H1 (cell line): ENCODE measurements around the gene TUBD1. TPM values are rescaled to one million over a fixed set of nuclear protein-coding genes. Genes with fewer than 3 reads are reported as not detected.

ENCODE experiments used
- CTCF ChIA-PET: fragments of 300-600 bp; sonication (Branson Sonifier 250); formaldehyde crosslinking; loops from one replicate; lab custom pipeline; 2021; ENCODE audit not compliant: partially characterized antibody; lab: Charles Lee
- POLR2A ChIA-PET: fragments of 300-600 bp; sonication (Branson Sonifier 250); formaldehyde crosslinking; loops from one replicate; lab custom pipeline; 2021; ENCODE audit warnings: inconsistent platforms; ENCODE audit not compliant: partially characterized antibody; lab: Charles Lee
- DNase-seq, 2 experiments: peaks; one replicate each; pipeline versions ENCODE4 v3.0.0 to v3.0.0-alpha.2; 2010 to 2022; ENCODE audit warnings: low spot score in 2 of 2, low read depth in 1 of 2, mixed read lengths in 1 of 2
- FAIRE-seq: peaks from 2 replicates; lab custom pipeline; 2011; peaks lifted over from hg19 to GRCh38; lab: Jason Lieb, UNC
- H2AFZ ChIP-seq: 2 replicates; pipeline ENCODE4 v1.8.1; 2012; ENCODE audit warnings: low read length, inconsistent platforms
- H2AK5ac ChIP-seq: 2 replicates; pipeline ENCODE4 v1.6.1; 2013; ENCODE audit warnings: low read depth, low read length
- H2BK120ac ChIP-seq: replicated peaks from 2 replicates; pipeline ENCODE3; 2013; ENCODE audit warnings: low read depth, low read length, inconsistent platforms
- H2BK12ac ChIP-seq: 2 replicates; pipeline ENCODE4 v1.6.1; 2013; ENCODE audit warnings: low read depth, low read length
- H2BK15ac ChIP-seq: 2 replicates; pipeline ENCODE4 v1.6.1; 2013; ENCODE audit warnings: low read length
- H2BK20ac ChIP-seq: 2 replicates; pipeline ENCODE4 v1.6.1; 2013; ENCODE audit warnings: low read length
- H2BK5ac ChIP-seq: 2 replicates; pipeline ENCODE4 v1.6.1; 2013; ENCODE audit warnings: low read depth, low read length
- H3K14ac ChIP-seq: 2 replicates; pipeline ENCODE4 v1.6.1; 2013; ENCODE audit warnings: inconsistent platforms; ENCODE audit not compliant: insufficient read length
- H3K18ac ChIP-seq: 2 replicates; pipeline ENCODE4 v1.6.1; 2013; ENCODE audit warnings: low read length; ENCODE audit errors: extremely low read depth
- H3K23ac ChIP-seq: 2 replicates; pipeline ENCODE4 v1.6.1; 2013; ENCODE audit warnings: inconsistent platforms; ENCODE audit not compliant: insufficient read length
- H3K23me2 ChIP-seq: 2 replicates; pipeline ENCODE4 v1.6.1; 2013; ENCODE audit warnings: low read depth, low read length
- H3K27ac ChIP-seq: 2 replicates; pipeline ENCODE4 v1.6.1; 2011; ENCODE audit warnings: low read depth, low read length, inconsistent platforms
- H3K27me3 ChIP-seq, 4 experiments: replicated peaks in 1 of 4; 1 replicate in 1 of 4; 2 replicates in 3 of 4; pipeline versions ENCODE4 v1.6.1 to v1.8.1; 2011 to 2013; ENCODE audit warnings: low read length in 3 of 4, mild to moderate bottlenecking in 3 of 4, inconsistent platforms in 2 of 4, mixed read lengths in 2 of 4, moderate library complexity in 1 of 4; ENCODE audit not compliant: control insufficient read depth in 3 of 4, insufficient read depth in 3 of 4; ENCODE audit errors: extremely low read depth in 1 of 4
- H3K36me3 ChIP-seq, 4 experiments: 2 replicates each; pipeline versions ENCODE4 v1.6.1 to v1.8.1; 2011 to 2013; ENCODE audit warnings: mild to moderate bottlenecking in 4 of 4, low read length in 3 of 4, moderate library complexity in 2 of 4, control low read depth in 1 of 4, inconsistent platforms in 1 of 4; ENCODE audit not compliant: insufficient read depth in 4 of 4, control insufficient read depth in 2 of 4
- H3K4ac ChIP-seq: replicated peaks from 2 replicates; pipeline ENCODE3; 2013; ENCODE audit warnings: low read length, low read depth, mixed read lengths, inconsistent platforms; ENCODE audit not compliant: insufficient read length
- H3K4me1 ChIP-seq, 4 experiments: replicated peaks in 1 of 4; 1 replicate in 1 of 4; 2 replicates in 3 of 4; pipeline versions ENCODE4 v1.6.1 to v1.8.1; 2011 to 2013; ENCODE audit warnings: low read length in 3 of 4, inconsistent platforms in 2 of 4, mixed read lengths in 1 of 4; ENCODE audit not compliant: insufficient read depth in 4 of 4, control insufficient read depth in 3 of 4
- H3K4me2 ChIP-seq, 2 experiments: 2 replicates each; pipeline versions ENCODE4 v1.6.1 to v1.8.1; 2011 to 2013; ENCODE audit warnings: low read depth in 2 of 2, low read length in 2 of 2, control low read depth in 1 of 2, inconsistent platforms in 1 of 2, mild to moderate bottlenecking in 1 of 2; ENCODE audit not compliant: insufficient read depth in 1 of 2
- H3K4me3 ChIP-seq, 4 experiments: fragments of 200-600, 300-600 bp in 1 of 4; sonication (generic), shearing (Covaris generic), sonication (Bioruptor Twin) in 1 of 4; 2 replicates each; pipeline versions ENCODE4 v1.5.1 to v1.8.1; 2011 to 2016; ENCODE audit warnings: low read length in 4 of 4, low read depth in 3 of 4, control low read depth in 2 of 4, inconsistent platforms in 2 of 4, mild to moderate bottlenecking in 2 of 4, mixed read lengths in 1 of 4, moderate library complexity in 1 of 4; ENCODE audit not compliant: insufficient read depth in 2 of 4; ENCODE audit errors: extremely low read depth in 1 of 4
- H3K56ac ChIP-seq: replicated peaks from 2 replicates; pipeline ENCODE3; 2013; ENCODE audit warnings: low read depth, mild to moderate bottlenecking, mixed read lengths, low read length, inconsistent platforms; ENCODE audit not compliant: insufficient read length
- H3K79me1 ChIP-seq: 2 replicates; pipeline ENCODE4 v1.6.1; 2013; ENCODE audit warnings: low read depth, low read length, control low read depth
- H3K79me2 ChIP-seq, 2 experiments: 2 replicates each; pipeline versions ENCODE4 v1.6.1 to v1.8.1; 2012 to 2013; ENCODE audit warnings: low read length in 2 of 2, mild to moderate bottlenecking in 2 of 2, inconsistent platforms in 1 of 2; ENCODE audit not compliant: insufficient read depth in 2 of 2, control insufficient read depth in 1 of 2
- H3K9ac ChIP-seq, 4 experiments: replicated peaks in 1 of 4; 1 replicate in 1 of 4; 2 replicates in 3 of 4; pipeline versions ENCODE4 v1.6.1 to v1.8.1; 2011 to 2013; ENCODE audit warnings: low read depth in 3 of 4, low read length in 3 of 4, control low read depth in 2 of 4, mild to moderate bottlenecking in 2 of 4, moderate library complexity in 2 of 4, inconsistent platforms in 1 of 4; ENCODE audit errors: extremely low read depth in 1 of 4
- H3K9me3 ChIP-seq, 2 experiments: 2 replicates each; pipeline versions ENCODE4 v1.6.1 to v1.8.1; 2012 to 2013; ENCODE audit warnings: mild to moderate bottlenecking in 2 of 2, moderate library complexity in 2 of 2, control low read depth in 1 of 2, inconsistent platforms in 1 of 2, low read depth in 1 of 2, low read length in 1 of 2, mixed read lengths in 1 of 2; ENCODE audit not compliant: insufficient read depth in 2 of 2
- H4K20me1 ChIP-seq, 2 experiments: replicated peaks in 1 of 2; 2 replicates each; pipeline versions ENCODE3 to v1.8.1; 2011 to 2013; ENCODE audit warnings: inconsistent platforms in 2 of 2, low read length in 2 of 2, mild to moderate bottlenecking in 1 of 2; ENCODE audit not compliant: insufficient read depth in 2 of 2, control insufficient read depth in 1 of 2
- H4K5ac ChIP-seq: 2 replicates; pipeline ENCODE4 v1.6.1; 2013; ENCODE audit warnings: low read length, low read depth, mixed read lengths, inconsistent platforms; ENCODE audit not compliant: insufficient read length
- H4K8ac ChIP-seq: 2 replicates; pipeline ENCODE4 v1.8.0; 2013; ENCODE audit warnings: mild to moderate bottlenecking, moderate library complexity, low read length, inconsistent platforms; ENCODE audit not compliant: insufficient read depth; ENCODE audit errors: extremely low read depth
- H4K91ac ChIP-seq: replicated peaks from 2 replicates; pipeline ENCODE3; 2013; ENCODE audit warnings: low read length, mixed read lengths, inconsistent platforms; ENCODE audit not compliant: insufficient read length
- BCL11A ChIP-seq, 2 experiments: IDR thresholded peaks; one replicate each; pipeline ENCODE4 v1.6.1; 2011; ENCODE audit warnings: low read depth in 2 of 2, low read length in 2 of 2, mild to moderate bottlenecking in 2 of 2
- CBX5 ChIP-seq: fragments of 300-800, 300-1000 bp; sonication (generic); IDR thresholded peaks from 2 replicates; pipeline ENCODE4 v1.7.1; 2016; ENCODE audit warnings: antibody characterized with exemption, low read length, low read depth
- CHD2 ChIP-seq: IDR thresholded peaks from 2 replicates; pipeline ENCODE4 v1.6.1; 2012; ENCODE audit warnings: low read length, improper control_type of control experiment
- CREB1 ChIP-seq: IDR thresholded peaks from 2 replicates; pipeline ENCODE4 v1.6.1; 2012; ENCODE audit warnings: inconsistent platforms
- CTBP2 ChIP-seq: IDR thresholded peaks from 2 replicates; pipeline ENCODE4 v1.7.0; 2011; ENCODE audit warnings: borderline replicate concordance, mild to moderate bottlenecking, moderate library complexity, mixed read lengths, low read length; ENCODE audit not compliant: insufficient read depth, insufficient read length
- EGR1 ChIP-seq: IDR thresholded peaks from 2 replicates; pipeline ENCODE4 v1.6.1; 2011; ENCODE audit warnings: low read depth, low read length, borderline replicate concordance
- JUND ChIP-seq: IDR thresholded peaks from 2 replicates; pipeline ENCODE4 v1.6.1; 2011; ENCODE audit warnings: mild to moderate bottlenecking, improper control_type of control experiment, low read length
- PHF8 ChIP-seq: fragments of 200-600 bp; sonication (generic); conservative IDR thresholded peaks from 2 replicates; pipeline ENCODE4 v1.7.1; 2012; ENCODE audit warnings: low read depth, mild to moderate bottlenecking, inconsistent platforms, low read length, moderate library complexity
- SAP30 ChIP-seq: fragments of 300-600 bp; sonication (generic); IDR thresholded peaks from 2 replicates; pipeline ENCODE4 v1.7.1; 2012; ENCODE audit warnings: low read length, moderate library complexity, mild to moderate bottlenecking, inconsistent platforms; ENCODE audit not compliant: insufficient read depth, insufficient replicate concordance
- SRF ChIP-seq: IDR thresholded peaks from 2 replicates; pipeline ENCODE4 v1.6.1; 2011; ENCODE audit warnings: mild to moderate bottlenecking, low read depth, low read length, moderate library complexity
- TEAD4 ChIP-seq: IDR thresholded peaks from 2 replicates; pipeline ENCODE4 v1.6.1; 2012; ENCODE audit warnings: low read depth, low read length, inconsistent platforms, mixed read lengths
- WGBS, 2 experiments: shearing (Covaris generic) in 1 of 2; methylation state at CpG; one replicate each; pipeline versions ENCODE4 v1.1.6 to v1.1.7; 2013 to 2015; ENCODE audit warnings: low lambda C conversion rate in 2 of 2, mixed read lengths in 2 of 2, inconsistent platforms in 1 of 2, low coverage in 1 of 2, missing lambda C conversion rate in 1 of 2; ENCODE audit not compliant: insufficient replicate concordance in 2 of 2, insufficient coverage in 1 of 2, insufficient read length in 1 of 2; ENCODE audit errors: extremely low coverage in 1 of 2, missing lambda C conversion rate in 1 of 2; 5-methylcytosine and 5-hydroxymethylcytosine counted together
- polyA plus RNA-seq, 7 experiments: library from polyadenylated mRNA; depleted of rRNA in 3 of 7; stranded (reverse) in 5 of 7; unstranded in 2 of 7; fragments of >200 nt in 5 of 7; fragments of 200-250 nt in 2 of 7; gene quantifications; 1 replicate in 5 of 7; 2 replicates in 1 of 7; 4 replicates in 1 of 7; pipeline versions ENCODE4 v1.2.1 to v1.2.3, GENCODE V29; 2011 to 2013; ENCODE audit warnings: missing spikeins in 2 of 7, mixed read lengths in 2 of 7
- total RNA-seq: library from RNA; stranded (reverse); fragmentation: NEBNext Ultra II Directional; extraction: Animal tissue kit (Norgen Biotek cat#: 25700); gene quantifications from 2 replicates; pipeline ENCODE4 v1.2.1, GENCODE V29; 2021

TUBD1 gene
- total and polyA plus RNA-seq, 2 of the 8 experiments (the other 6 are each of a cell fraction or from before 2014, with no cell fraction given): 9.1 to 17.5 TPM

DNA sequence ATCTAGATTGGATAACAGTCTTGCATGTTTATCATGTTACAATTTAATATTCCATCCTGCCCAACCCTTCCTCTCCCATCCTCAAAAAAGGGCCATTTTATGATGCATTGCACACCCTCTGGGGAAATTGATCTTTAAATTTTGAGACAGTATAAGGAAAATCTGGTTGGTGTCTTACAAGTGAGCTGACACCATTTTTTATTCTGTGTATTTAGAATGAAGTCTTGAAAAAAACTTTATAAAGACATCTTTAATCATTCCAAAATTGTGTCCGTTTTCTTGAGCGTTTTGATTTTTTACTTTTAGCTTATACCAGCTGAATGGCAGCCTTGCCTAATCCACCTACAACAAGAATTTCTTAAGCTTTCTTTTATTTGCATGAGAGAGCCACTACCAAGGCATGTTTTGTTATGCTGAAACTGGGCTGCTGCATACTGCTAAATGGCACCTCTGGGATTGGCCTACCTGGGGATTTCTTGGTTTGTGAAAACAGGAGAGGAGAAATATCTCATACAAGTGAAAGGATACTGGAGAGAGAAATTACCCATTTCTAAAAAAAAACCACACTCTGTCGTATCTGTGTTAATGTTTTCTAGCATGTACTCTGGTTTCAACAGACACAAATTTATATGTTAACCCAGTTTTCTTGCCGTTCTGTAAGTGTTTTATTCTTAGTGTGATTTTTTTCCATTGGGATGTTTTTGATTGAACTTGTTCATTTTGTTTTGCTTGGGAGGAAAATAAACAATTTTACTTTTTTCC is 52.2 kb downstream of the TUBD1 start:
- no peak overlapping the region for H2AFZ ChIP-seq
- no peak overlapping the region for H3K4ac ChIP-seq
- no peaks in the 10 kb centered on the region for H4K20me1 ChIP-seq
- peak overlapping the region; percentile 41; the same call in 1 of the 2 replicates for H3K18ac ChIP-seq
- peak overlapping the region; percentile 70 for H4K5ac ChIP-seq
- H3K79me2 ChIP-seq: peaks cover 3 to 33% of the 10 kb centered on the region in 2 experiments; a peak in 3 of 4 replicates
- ChIA-PET CTCF (interaction anchor here (0.6 to 6.3 kb wide), 6 partner anchors 13 to 787 kb away, joined by 3 to 32 read pairs (median 4); no protein-coding TSS in a partner anchor), POLR2A (interaction anchor here (0.6 to 11.2 kb wide), 23 partner anchors 11 to 526 kb away, joined by 3 to 137 read pairs (median 4); partner anchors contain the start of genes CLTC, PTRH2, RPS6KB1 and TUBD1)
- H3K79me1 ChIP-seq: no peaks in the 10 kb centered on the region
- H3K9me3 ChIP-seq: no peaks in the 10 kb centered on the region
- H3K4me1 ChIP-seq: peaks cover 0 to 4% (median 2%) of the 10 kb centered on the region in 4 experiments; a peak in 5 of 7 replicates
- peaks cover 0 to 27% (median 12%) of the 10 kb centered on the region in 4 experiments; a peak in 5 of 8 replicates for H3K36me3 ChIP-seq
- peak overlapping the region; percentile 74 to 92 for H3K4me2 ChIP-seq
- DNase-seq (no peak), FAIRE-seq (no peak)
- no peak overlapping the region for H2BK20ac ChIP-seq
- peak overlapping the region; percentile 72 to 100 (median 96); a peak in 6 of 7 replicates for H3K9ac ChIP-seq
- no peak overlapping the region for H4K8ac ChIP-seq
- peaks cover 4% of the 10 kb centered on the region; the same call in 1 of the 2 replicates for H3K23me2 ChIP-seq
- no peak overlapping the region for H2BK15ac ChIP-seq
- WGBS, 2 experiments: 1% methylated on average over 4 of the region's 4 CpGs; no CpG with 5 or more reads in 1 of the 2 experiments
- peak overlapping the region; percentile 87; the same call in 1 of the 2 replicates for H2BK5ac ChIP-seq
- peak overlapping the region; percentile 87 to 98 (median 90) for H3K4me3 ChIP-seq
- peak overlapping the region; percentile 96 for H3K27ac ChIP-seq
- no peak overlapping the region for H2AK5ac ChIP-seq
- no peak overlapping the region for H4K91ac ChIP-seq
- no peak overlapping the region for H3K56ac ChIP-seq
- H3K27me3 ChIP-seq: no peaks in the 10 kb centered on the region
- H3K14ac ChIP-seq: no peak overlapping the region
- peak overlapping the region; percentile 70 for H2BK120ac ChIP-seq
- no peak overlapping the region for H3K23ac ChIP-seq
- H2BK12ac ChIP-seq: no peak overlapping the region; the same call in 1 of the 2 replicates
- TF ChIP-seq CREB1: no peak
- TF ChIP-seq CBX5: no peak
- TF ChIP-seq TEAD4: peak; percentile 52; the same call in 1 of the 2 replicates
- TF ChIP-seq BCL11A (IDR thresholded peaks at IDR 0.05; ENCODE audit: low read depth in 2 of 2, low read length in 2 of 2): no peak
- no peak for TF ChIP-seq JUND
- TF ChIP-seq PHF8: no peak
- no peak for TF ChIP-seq SRF
- TF ChIP-seq CHD2: 0 out of 2 replicates have a peak, but pooled peaks have one; percentile 20
- no peak for TF ChIP-seq EGR1
- no peak for TF ChIP-seq CTBP2
- TF ChIP-seq SAP30: no peak
